ENCODE results near the gene ANK2. TPM values are rescaled to one million over a fixed set of nuclear protein-coding genes. Genes with fewer than 3 reads are reported as not detected.

The ANK2 gene
- total and polyA plus RNA-seq, 2 of the 13 experiments (the other 11 are each of a cell fraction or from before 2014, with no cell fraction given): 2.7 to 15.1 TPM

DNA sequence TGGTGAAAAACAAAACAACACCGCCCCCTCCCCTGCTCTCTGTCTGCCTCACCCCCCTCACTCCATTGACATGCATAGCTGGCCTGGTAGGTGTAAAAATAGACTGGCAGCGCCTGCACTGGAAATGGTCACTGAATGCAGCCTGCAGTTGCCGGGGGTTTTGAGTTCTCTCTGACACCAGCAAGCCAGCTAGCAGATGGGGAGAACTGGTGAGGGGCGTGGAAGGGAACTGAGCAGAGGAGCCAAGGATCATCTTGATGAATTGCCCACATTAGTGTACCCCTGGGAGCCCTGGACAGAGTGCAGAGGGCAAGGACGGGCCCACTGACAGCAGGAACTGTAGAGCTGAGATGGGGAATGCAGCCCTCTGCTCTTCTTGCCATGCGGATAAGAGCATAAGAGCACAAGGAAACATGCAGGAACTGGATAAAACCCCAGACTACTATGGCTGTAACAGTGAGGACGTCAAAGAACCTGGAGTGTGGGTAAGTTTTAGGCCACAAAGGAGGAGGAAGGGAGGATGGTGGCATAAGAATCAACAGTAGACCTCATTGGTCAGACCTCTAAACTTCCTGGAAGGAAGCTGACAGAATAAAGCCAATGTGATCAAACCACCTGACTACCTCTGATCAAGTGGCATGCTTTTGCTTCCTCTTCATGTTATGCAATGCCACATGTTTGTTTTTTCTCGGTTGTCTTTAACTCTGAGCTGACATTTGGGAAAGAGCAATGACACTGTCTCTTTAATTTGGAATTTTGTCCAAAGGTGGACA, 96.3 kb downstream of the ANK2 start (continued):
- TF ChIP-seq, protein P1, sequence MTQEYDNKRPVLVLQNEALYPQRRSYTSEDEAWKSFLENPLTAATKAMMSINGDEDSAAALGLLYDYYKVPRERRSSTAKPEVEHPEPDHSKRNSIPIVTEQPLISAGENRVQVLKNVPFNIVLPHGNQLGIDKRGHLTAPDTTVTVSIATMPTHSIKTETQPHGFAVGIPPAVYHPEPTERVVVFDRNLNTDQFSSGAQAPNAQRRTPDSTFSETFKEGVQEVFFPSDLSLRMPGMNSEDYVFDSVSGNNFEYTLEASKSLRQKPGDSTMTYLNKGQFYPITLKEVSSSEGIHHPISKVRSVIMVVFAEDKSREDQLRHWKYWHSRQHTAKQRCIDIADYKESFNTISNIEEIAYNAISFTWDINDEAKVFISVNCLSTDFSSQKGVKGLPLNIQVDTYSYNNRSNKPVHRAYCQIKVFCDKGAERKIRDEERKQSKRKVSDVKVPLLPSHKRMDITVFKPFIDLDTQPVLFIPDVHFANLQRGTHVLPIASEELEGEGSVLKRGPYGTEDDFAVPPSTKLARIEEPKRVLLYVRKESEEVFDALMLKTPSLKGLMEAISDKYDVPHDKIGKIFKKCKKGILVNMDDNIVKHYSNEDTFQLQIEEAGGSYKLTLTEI (CRISPR knock-in tag; conservative IDR thresholded peaks at IDR 0.05): no peak
- TF ChIP-seq NFIB (CRISPR knock-in tag; IDR thresholded peaks at IDR 0.05; ENCODE audit: borderline replicate concordance): no peak
- peak; percentile 22; the same call in 1 of the 2 replicates for TF ChIP-seq CREM (IDR thresholded peaks at IDR 0.05)
- TF ChIP-seq CREM (CRISPR knock-in tag; IDR thresholded peaks at IDR 0.05): no peak
- no peak for TF ChIP-seq ZNF30 (CRISPR knock-in tag; IDR thresholded peaks at IDR 0.05)
- TF ChIP-seq SMAD9 (CRISPR knock-in tag; IDR thresholded peaks at IDR 0.05): no peak
- TF ChIP-seq, protein P2, sequence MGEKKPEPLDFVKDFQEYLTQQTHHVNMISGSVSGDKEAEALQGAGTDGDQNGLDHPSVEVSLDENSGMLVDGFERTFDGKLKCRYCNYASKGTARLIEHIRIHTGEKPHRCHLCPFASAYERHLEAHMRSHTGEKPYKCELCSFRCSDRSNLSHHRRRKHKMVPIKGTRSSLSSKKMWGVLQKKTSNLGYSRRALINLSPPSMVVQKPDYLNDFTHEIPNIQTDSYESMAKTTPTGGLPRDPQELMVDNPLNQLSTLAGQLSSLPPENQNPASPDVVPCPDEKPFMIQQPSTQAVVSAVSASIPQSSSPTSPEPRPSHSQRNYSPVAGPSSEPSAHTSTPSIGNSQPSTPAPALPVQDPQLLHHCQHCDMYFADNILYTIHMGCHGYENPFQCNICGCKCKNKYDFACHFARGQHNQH (CRISPR knock-in tag; IDR thresholded peaks at IDR 0.05): peak; percentile 69; the same call in 1 of the 2 replicates
- TF ChIP-seq, protein P3, sequence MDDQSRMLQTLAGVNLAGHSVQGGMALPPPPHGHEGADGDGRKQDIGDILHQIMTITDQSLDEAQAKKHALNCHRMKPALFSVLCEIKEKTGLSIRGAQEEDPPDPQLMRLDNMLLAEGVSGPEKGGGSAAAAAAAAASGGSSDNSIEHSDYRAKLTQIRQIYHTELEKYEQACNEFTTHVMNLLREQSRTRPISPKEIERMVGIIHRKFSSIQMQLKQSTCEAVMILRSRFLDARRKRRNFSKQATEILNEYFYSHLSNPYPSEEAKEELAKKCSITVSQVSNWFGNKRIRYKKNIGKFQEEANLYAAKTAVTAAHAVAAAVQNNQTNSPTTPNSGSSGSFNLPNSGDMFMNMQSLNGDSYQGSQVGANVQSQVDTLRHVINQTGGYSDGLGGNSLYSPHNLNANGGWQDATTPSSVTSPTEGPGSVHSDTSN (CRISPR knock-in tag; IDR thresholded peaks at IDR 0.05; ENCODE audit: borderline replicate concordance): no peak
- TF ChIP-seq, protein P4, sequence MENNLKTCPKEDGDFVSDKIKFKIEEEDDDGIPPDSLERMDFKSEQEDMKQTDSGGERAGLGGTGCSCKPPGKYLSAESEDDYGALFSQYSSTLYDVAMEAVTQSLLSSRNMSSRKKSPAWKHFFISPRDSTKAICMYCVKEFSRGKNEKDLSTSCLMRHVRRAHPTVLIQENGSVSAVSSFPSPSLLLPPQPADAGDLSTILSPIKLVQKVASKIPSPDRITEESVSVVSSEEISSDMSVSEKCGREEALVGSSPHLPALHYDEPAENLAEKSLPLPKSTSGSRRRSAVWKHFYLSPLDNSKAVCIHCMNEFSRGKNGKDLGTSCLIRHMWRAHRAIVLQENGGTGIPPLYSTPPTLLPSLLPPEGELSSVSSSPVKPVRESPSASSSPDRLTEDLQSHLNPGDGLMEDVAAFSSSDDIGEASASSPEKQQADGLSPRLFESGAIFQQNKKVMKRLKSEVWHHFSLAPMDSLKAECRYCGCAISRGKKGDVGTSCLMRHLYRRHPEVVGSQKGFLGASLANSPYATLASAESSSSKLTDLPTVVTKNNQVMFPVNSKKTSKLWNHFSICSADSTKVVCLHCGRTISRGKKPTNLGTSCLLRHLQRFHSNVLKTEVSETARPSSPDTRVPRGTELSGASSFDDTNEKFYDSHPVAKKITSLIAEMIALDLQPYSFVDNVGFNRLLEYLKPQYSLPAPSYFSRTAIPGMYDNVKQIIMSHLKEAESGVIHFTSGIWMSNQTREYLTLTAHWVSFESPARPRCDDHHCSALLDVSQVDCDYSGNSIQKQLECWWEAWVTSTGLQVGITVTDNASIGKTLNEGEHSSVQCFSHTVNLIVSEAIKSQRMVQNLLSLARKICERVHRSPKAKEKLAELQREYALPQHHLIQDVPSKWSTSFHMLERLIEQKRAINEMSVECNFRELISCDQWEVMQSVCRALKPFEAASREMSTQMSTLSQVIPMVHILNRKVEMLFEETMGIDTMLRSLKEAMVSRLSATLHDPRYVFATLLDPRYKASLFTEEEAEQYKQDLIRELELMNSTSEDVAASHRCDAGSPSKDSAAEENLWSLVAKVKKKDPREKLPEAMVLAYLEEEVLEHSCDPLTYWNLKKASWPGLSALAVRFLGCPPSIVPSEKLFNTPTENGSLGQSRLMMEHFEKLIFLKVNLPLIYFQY (CRISPR knock-in tag; IDR thresholded peaks at IDR 0.05; ENCODE audit: borderline replicate concordance): no peak
- TF ChIP-seq, protein P5, sequence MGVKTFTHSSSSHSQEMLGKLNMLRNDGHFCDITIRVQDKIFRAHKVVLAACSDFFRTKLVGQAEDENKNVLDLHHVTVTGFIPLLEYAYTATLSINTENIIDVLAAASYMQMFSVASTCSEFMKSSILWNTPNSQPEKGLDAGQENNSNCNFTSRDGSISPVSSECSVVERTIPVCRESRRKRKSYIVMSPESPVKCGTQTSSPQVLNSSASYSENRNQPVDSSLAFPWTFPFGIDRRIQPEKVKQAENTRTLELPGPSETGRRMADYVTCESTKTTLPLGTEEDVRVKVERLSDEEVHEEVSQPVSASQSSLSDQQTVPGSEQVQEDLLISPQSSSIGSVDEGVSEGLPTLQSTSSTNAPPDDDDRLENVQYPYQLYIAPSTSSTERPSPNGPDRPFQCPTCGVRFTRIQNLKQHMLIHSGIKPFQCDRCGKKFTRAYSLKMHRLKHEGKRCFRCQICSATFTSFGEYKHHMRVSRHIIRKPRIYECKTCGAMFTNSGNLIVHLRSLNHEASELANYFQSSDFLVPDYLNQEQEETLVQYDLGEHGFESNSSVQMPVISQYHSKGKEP (CRISPR knock-in tag; IDR thresholded peaks at IDR 0.05): no peak
- TF ChIP-seq ZNF879 (CRISPR knock-in tag; IDR thresholded peaks at IDR 0.05): no peak
- no peak for TF ChIP-seq ZNF570 (CRISPR knock-in tag; IDR thresholded peaks at IDR 0.05; ENCODE audit: borderline replicate concordance)
- no peak for TF ChIP-seq TBL1XR1 (IDR thresholded peaks at IDR 0.05; ENCODE audit: borderline replicate concordance, low read length, partially characterized antibody)
